AG04449 (cell line): ENCODE measurements around the gene BBX.

Experiments used
- CTCF ChIA-PET: fragments of 350-600 bp; formaldehyde crosslinking; extraction: SDS; loops from one replicate; lab custom pipeline; 2021; ENCODE audit warnings: antibody characterized with exemption; lab: Yijun Ruan, JAX
- POLR2A ChIA-PET: fragments of 400-600, 350-600 bp; formaldehyde crosslinking; extraction: SDS; loops from one replicate; lab custom pipeline; 2020; ENCODE audit warnings: antibody characterized with exemption, inconsistent platforms; lab: Yijun Ruan, JAX
- DNase-seq: peaks from one replicate; pipeline ENCODE4 v3.0.0-alpha.2; 2010; ENCODE audit warnings: low read depth, low spot score
- H3K4me3 ChIP-seq: 2 replicates; pipeline ENCODE4 v1.5.1; 2011; ENCODE audit warnings: low read depth, mild to moderate bottlenecking, control low read depth, low read length
- CTCF ChIP-seq: IDR thresholded peaks from one replicate; pipeline ENCODE4 v1.5.1; 2011; ENCODE audit warnings: mild to moderate bottlenecking, moderate library complexity, low read length, control low read depth, inconsistent platforms; ENCODE audit not compliant: insufficient read depth; ENCODE audit errors: missing control alignments

Gene BBX

GRCh38 chr3:107718547-107718946 lies 195.8 kb downstream of the BBX start:
- ChIA-PET CTCF (interaction anchor here (1.0 to 3.3 kb wide), 4 partner anchors 10 to 42 kb away, joined by 3 to 15 read pairs (median 10); no protein-coding TSS in a partner anchor), POLR2A (no interaction called here)
- no peak for DNase-seq
- TF ChIP-seq CTCF, result no peak
- H3K4me3 ChIP-seq, result no peak overlapping the region

GRCh38 chr3:107727102-107727501 lies 204.3 kb downstream of the BBX start:
- no peak for DNase-seq
- H3K4me3 ChIP-seq, result no peak overlapping the region
- no peak for TF ChIP-seq CTCF
- CTCF ChIA-PET, result interaction anchor here (1.5 to 5.2 kb wide), 5 partner anchors 10 to 52 kb away, joined by 5 to 30 read pairs (median 15); no protein-coding TSS in a partner anchor
- POLR2A ChIA-PET, result no interaction called here

- no peak for DNase-seq
- TF ChIP-seq CTCF, result no peak
- ChIA-PET POLR2A (no interaction called here), CTCF (interaction anchor here (0.9 to 5.2 kb wide), 15 partner anchors 11 to 494 kb away, joined by 3 to 30 read pairs (median 4); no protein-coding TSS in a partner anchor)
- H3K4me3 ChIP-seq, result no peak overlapping the region
Observed at GRCh38 chr3:107729686-107730085, 206.9 kb downstream of the BBX start.

GRCh38 chr3:107734317-107734716 lies 211.6 kb downstream of the BBX start:
- POLR2A ChIA-PET, result no interaction called here
- CTCF ChIA-PET, result interaction anchor here (0.9 to 3.0 kb wide), 4 partner anchors 44 to 74 kb away, joined by 3 to 18 read pairs (median 4); no protein-coding TSS in a partner anchor
- no peak overlapping the region for H3K4me3 ChIP-seq
- no peak for TF ChIP-seq CTCF
- no peak for DNase-seq

GRCh38 chr3:107737914-107738313 lies 215.2 kb downstream of the BBX start:
- no peak for DNase-seq
- ChIA-PET CTCF (interaction anchor here (0.8 to 10.3 kb wide), 7 partner anchors 13 to 502 kb away, joined by 3 to 384 read pairs (median 11); no protein-coding TSS in a partner anchor), POLR2A (no interaction called here)
- H3K4me3 ChIP-seq, result no peak overlapping the region
- TF ChIP-seq CTCF, result no peak

GRCh38 chr3:107738486-107739183 lies 215.9 kb downstream of the BBX start:
- no peak for DNase-seq
- ChIA-PET POLR2A (interaction anchor here (0.6 kb wide), 1 partner anchor 699 kb away, joined by 3 read pairs; no protein-coding TSS in a partner anchor), CTCF (interaction anchor here (0.9 to 10.3 kb wide), 10 partner anchors 11 to 503 kb away, joined by 3 to 384 read pairs (median 6); no protein-coding TSS in a partner anchor)
- TF ChIP-seq CTCF, result no peak
- no peak overlapping the region for H3K4me3 ChIP-seq
